HepG2 (cell line): Measurements from ENCODE around the gene STX8. TPM values are rescaled to one million over a fixed set of nuclear protein-coding genes. Genes with fewer than 3 reads are reported as not detected.

Source experiments
- ATAC-seq: fragments of 200-7000 bp; cut with Tn5 transposase; 3 replicates; pipeline ENCODE4 v1.9.1; 2020; ENCODE audit warnings: mild to moderate bottlenecking, moderate library complexity
- BruUV-seq: library from RNA; stranded (reverse); fragments of 400-500 nt; replicated peaks from 2 replicates; lab custom pipeline; 2021; lab: Mats Ljungman, UMichigan
- CTCF ChIA-PET: fragments of 300-600 bp; formaldehyde crosslinking; extraction: SDS; loops from one replicate; lab custom pipeline; 2021; ENCODE audit warnings: low total read pairs, inconsistent platforms, low intra/inter-chr PET ratio; lab: Yijun Ruan, JAX
- POLR2A ChIA-PET: fragments of 350-600 bp; sonication (Branson Sonifier 250); formaldehyde crosslinking; loops from one replicate; lab custom pipeline; 2020; ENCODE audit warnings: antibody characterized with exemption, inconsistent platforms; lab: Yijun Ruan, JAX
- DNase-seq: peaks from one replicate; pipeline ENCODE4 v3.0.0-alpha.2; 2015; ENCODE audit warnings: low spot score
- FAIRE-seq: peaks from 3 replicates; lab custom pipeline; 2011; peaks lifted over from hg19 to GRCh38; lab: Jason Lieb, UNC
- H2AFZ ChIP-seq: one replicate; pipeline ENCODE4 v1.6.1; 2011; ENCODE audit warnings: low read length, inconsistent platforms
- H3K27ac ChIP-seq: fragments of 300-600 bp; 3 replicates; pipeline ENCODE4 v1.8.0; 2011; ENCODE audit warnings: mixed run types, mild to moderate bottlenecking, mixed read lengths, low read length, inconsistent platforms; ENCODE audit not compliant: insufficient read depth; ENCODE audit errors: extremely low read length
- H3K27me3 ChIP-seq, 2 experiments: fragments of 200-600 bp in 1 of 2; 2 replicates in 1 of 2; 3 replicates in 1 of 2; pipeline versions ENCODE4 v1.6.0 to v1.8.0; 2011; ENCODE audit warnings: low read length in 2 of 2, mild to moderate bottlenecking in 2 of 2, moderate library complexity in 2 of 2, inconsistent platforms in 1 of 2; ENCODE audit not compliant: insufficient read depth in 2 of 2, control insufficient read depth in 1 of 2
- H3K36me3 ChIP-seq, 2 experiments: fragments of 200-600 bp in 1 of 2; replicated peaks in 1 of 2; 2 replicates in 1 of 2; 3 replicates in 1 of 2; pipeline versions ENCODE4 v1.5.1 to v1.8.0; 2011; ENCODE audit warnings: low read length in 2 of 2, inconsistent platforms in 1 of 2; ENCODE audit not compliant: insufficient read depth in 2 of 2, control insufficient read depth in 1 of 2
- H3K4me1 ChIP-seq: 2 replicates; pipeline ENCODE4 v1.5.1; 2012; ENCODE audit warnings: low read length, inconsistent platforms; ENCODE audit not compliant: insufficient read depth
- H3K4me2 ChIP-seq: 2 replicates; pipeline ENCODE4 v1.6.0; 2011; ENCODE audit warnings: low read depth, low read length, inconsistent platforms
- H3K4me3 ChIP-seq, 3 experiments: fragments of 200-600 bp in 1 of 3; sonication (generic), shearing (Covaris generic) in 1 of 3; replicated peaks in 1 of 3; 2 replicates each; pipeline ENCODE4 v1.5.1; 2011 to 2016; ENCODE audit warnings: low read length in 3 of 3, inconsistent platforms in 2 of 3, low read depth in 2 of 3, mild to moderate bottlenecking in 2 of 3, control low read depth in 1 of 3, mixed read lengths in 1 of 3; ENCODE audit not compliant: insufficient read depth in 1 of 3
- H3K79me2 ChIP-seq: one replicate; pipeline ENCODE4 v1.6.1; 2011; ENCODE audit warnings: low read length, inconsistent platforms; ENCODE audit not compliant: insufficient read depth
- H3K9ac ChIP-seq: 2 replicates; pipeline ENCODE4 v1.6.0; 2011; ENCODE audit warnings: mild to moderate bottlenecking, low read depth, low read length, inconsistent platforms; ENCODE audit not compliant: insufficient read depth
- H3K9me3 ChIP-seq: 2 replicates; pipeline ENCODE4 v1.5.1; 2012; ENCODE audit warnings: mild to moderate bottlenecking, low read length
- H4K20me1 ChIP-seq: 2 replicates; pipeline ENCODE4 v1.6.0; 2011; ENCODE audit warnings: inconsistent platforms, mild to moderate bottlenecking, low read length, moderate library complexity; ENCODE audit not compliant: insufficient read depth
- FOXP1 ChIP-seq, 2 experiments: fragments of 450-650 bp in 1 of 2; IDR thresholded peaks; 2 replicates each; pipeline ENCODE4 v1.6.1; 2017 to 2018; ENCODE audit warnings: antibody characterized with exemption in 1 of 2
- NFE2L1 ChIP-seq: sonication (generic); formaldehyde crosslinking; IDR thresholded peaks from 2 replicates; pipeline ENCODE4 v1.4.0; 2020; ENCODE audit warnings: missing genetic modification reagents, mild to moderate bottlenecking, borderline replicate concordance
- PITX1 ChIP-seq: sonication (generic); formaldehyde crosslinking; IDR thresholded peaks from 2 replicates; pipeline ENCODE4 v1.5.1; 2020; ENCODE audit warnings: mild to moderate bottlenecking, missing genetic modification reagents
- RERE ChIP-seq: IDR thresholded peaks from 2 replicates; pipeline ENCODE4 v1.6.1; 2016; ENCODE audit warnings: low read depth, missing genetic modification reagents, missing compliant biosample characterization
- RFX1 ChIP-seq: fragments of 450-650 bp; IDR thresholded peaks from 2 replicates; pipeline ENCODE4 v1.6.1; 2017
- RORA ChIP-seq: sonication (generic); formaldehyde crosslinking; IDR thresholded peaks from 2 replicates; pipeline ENCODE4 v1.5.0; 2020; ENCODE audit warnings: mild to moderate bottlenecking, missing genetic modification reagents, moderate library complexity
- SNAPC4 ChIP-seq: sonication (generic); formaldehyde crosslinking; IDR thresholded peaks from 2 replicates; pipeline ENCODE4 v1.4.0; 2020; ENCODE audit warnings: mild to moderate bottlenecking, missing genetic modification reagents
- ZBTB14 ChIP-seq: sonication (generic); formaldehyde crosslinking; IDR thresholded peaks from 2 replicates; pipeline ENCODE4 v1.4.0; 2020; ENCODE audit warnings: missing genetic modification reagents
- ZBTB20 ChIP-seq: sonication (generic); formaldehyde crosslinking; IDR thresholded peaks from 2 replicates; pipeline ENCODE4 v1.8.1; 2023; ENCODE audit warnings: missing genetic modification reagents, low read depth, mild to moderate bottlenecking, borderline replicate concordance
- ZNF224 ChIP-seq: sonication (generic); formaldehyde crosslinking; IDR thresholded peaks from 2 replicates; pipeline ENCODE4 v1.5.0; 2020; ENCODE audit warnings: mild to moderate bottlenecking, missing genetic modification reagents
- ZNF274 ChIP-seq: sonication (generic); formaldehyde crosslinking; IDR thresholded peaks from 2 replicates; pipeline ENCODE4 v1.5.1; 2020; ENCODE audit warnings: mild to moderate bottlenecking, missing genetic modification reagents
- ZNF672 ChIP-seq: sonication (generic); formaldehyde crosslinking; IDR thresholded peaks from 2 replicates; pipeline ENCODE4 v1.8.1; 2022; ENCODE audit warnings: missing genetic modification reagents
- WGBS: methylation state at CpG from one replicate; pipeline ENCODE4 v1.1.6; 2017; ENCODE audit warnings: low lambda C conversion rate; 5-methylcytosine and 5-hydroxymethylcytosine counted together
- in situ Hi-C: cut with HindIII; loops from 2 replicates; pipeline ENCODE4 v1.10.0; 2017; ENCODE audit warnings: low pct_unique_long_range_greater_than_20kb; ENCODE audit not compliant: extremely low pct_ligation_motif_present
- intact Hi-C: fragments of 100-400 bp; cut with micrococcal nuclease; formaldehyde crosslinking; loops from one replicate; pipeline ENCODE4 v1.10.0; 2022; ENCODE audit not compliant: unreplicated experiment
- polyA plus RNA-seq, 8 experiments: library from polyadenylated mRNA; depleted of rRNA in 3 of 8; stranded (reverse) in 7 of 8; unstranded in 1 of 8; fragments of >200 nt; fragmentation: Illumina TruSeq in 4 of 8; extraction: Trizol in 4 of 8; gene quantifications; 2 replicates each; pipeline versions ENCODE4 v1.2.1 to v1.2.3, GENCODE V29; 2011 to 2016; ENCODE audit warnings: low read depth in 4 of 8, missing spikeins in 1 of 8, mixed read lengths in 1 of 8; ENCODE audit not compliant: insufficient read depth in 1 of 8
- total RNA-seq, 5 experiments: library from RNA; depleted of rRNA; stranded (reverse); fragments of >200 nt; fragmentation: Illumina TruSeq; extraction: Trizol; gene quantifications; 2 replicates each; pipeline ENCODE4 v1.2.3, GENCODE V29; 2016; ENCODE audit warnings: low read depth in 1 of 5

Gene STX8
- total and polyA plus RNA-seq, 2 of the 13 experiments (the other 11 are each of a cell fraction or from before 2014, with no cell fraction given): 36.4 to 53.6 TPM

- in situ Hi-C loops (no loop called here), intact Hi-C loops (no loop called here)
- ATAC-seq (no peak), DNase-seq (no peak), FAIRE-seq (no peak)
- H3K4me2 ChIP-seq: no peak overlapping the region
- no peaks in the 10 kb centered on the region; the same call in 1 of the 2 replicates for H3K4me1 ChIP-seq
- ChIA-PET CTCF (no interaction called here), POLR2A (no interaction called here)
- WGBS: 100% methylated on average over 2 of the region's 2 CpGs
- H3K27me3 ChIP-seq: no peaks in the 10 kb centered on the region
- H3K4me3 ChIP-seq: no peak overlapping the region
- H3K9ac ChIP-seq: no peak overlapping the region
- no peaks in the 10 kb centered on the region for H4K20me1 ChIP-seq
- BruUV-seq: no TSS peak
- TF ChIP-seq PITX1 (CRISPR knock-in tag) (no peak), NFE2L1 (CRISPR knock-in tag) (no peak), FOXP1 (IDR thresholded peaks at IDR 0.05) (no peak), FOXP1 (CRISPR knock-in tag; IDR thresholded peaks at IDR 0.05) (no peak), ZBTB20 (CRISPR knock-in tag) (no peak), ZNF274 (CRISPR knock-in tag) (no peak), RORA (CRISPR knock-in tag) (no peak), RFX1 (no peak), RERE (CRISPR knock-in tag) (no peak), ZNF672 (CRISPR knock-in tag) (no peak), SNAPC4 (CRISPR knock-in tag) (no peak), ZBTB14 (CRISPR knock-in tag) (no peak), ZNF224 (CRISPR knock-in tag) (no peak)
- H2AFZ ChIP-seq: no peak overlapping the region
- no peaks in the 10 kb centered on the region for H3K36me3 ChIP-seq
- no peaks in the 10 kb centered on the region for H3K9me3 ChIP-seq
- no peaks in the 10 kb centered on the region for H3K79me2 ChIP-seq
- no peak overlapping the region for H3K27ac ChIP-seq
These were observed 90.8 kb downstream of the STX8 start for GRCh38 chr17:9484789-9485188.
